Large intestine (tissue), 3 donors: ENCODE measurements around the gene ALOX15. TPM values are rescaled to one million over a fixed set of nuclear protein-coding genes. Genes with fewer than 3 reads are reported as not detected.
"Not testable (repeated sequence)": the region's sequence is repeated elsewhere in the genome, so short reads cannot be mapped to it uniquely, and the experiment has no call there.

ENCODE experiments used
- DNase-seq, 2 donors: peaks; one replicate each; pipeline versions ENCODE4 v3.0.0 to v3.0.0-alpha.2; 2013
- H3K27ac ChIP-seq: one replicate; pipeline ENCODE4 v1.5.1; 2013; ENCODE audit warnings: low read length
- H3K27me3 ChIP-seq: 2 replicates; pipeline ENCODE4 v1.6.1; 2013; ENCODE audit warnings: low read length; ENCODE audit not compliant: control insufficient read depth, insufficient read depth
- H3K36me3 ChIP-seq: 2 replicates; pipeline ENCODE4 v1.6.1; 2013; ENCODE audit warnings: low read length; ENCODE audit not compliant: control insufficient read depth, insufficient read depth
- H3K4me1 ChIP-seq: one replicate; pipeline ENCODE4 v1.6.1; 2013; ENCODE audit warnings: low read length; ENCODE audit not compliant: control insufficient read depth, insufficient read depth
- H3K4me3 ChIP-seq: one replicate; pipeline ENCODE4 v1.5.1; 2013; ENCODE audit warnings: low read length
- H3K9me3 ChIP-seq: one replicate; pipeline ENCODE4 v1.6.1; 2013; ENCODE audit warnings: mild to moderate bottlenecking, low read depth, low read length, moderate library complexity; ENCODE audit not compliant: control insufficient read depth
- WGBS: methylation state at CpG from one replicate; pipeline ENCODE4 v1.1.5; 2013; ENCODE audit warnings: low lambda C conversion rate; ENCODE audit not compliant: insufficient coverage; 5-methylcytosine and 5-hydroxymethylcytosine counted together
- polyA plus RNA-seq: library from polyadenylated mRNA; unstranded; fragments of 120-200 nt; gene quantifications from one replicate; pipeline ENCODE4 v1.2.1, GENCODE V29; 2013

ALOX15 gene
- polyA plus RNA-seq, 1 donor: 2.2 TPM

DNA sequence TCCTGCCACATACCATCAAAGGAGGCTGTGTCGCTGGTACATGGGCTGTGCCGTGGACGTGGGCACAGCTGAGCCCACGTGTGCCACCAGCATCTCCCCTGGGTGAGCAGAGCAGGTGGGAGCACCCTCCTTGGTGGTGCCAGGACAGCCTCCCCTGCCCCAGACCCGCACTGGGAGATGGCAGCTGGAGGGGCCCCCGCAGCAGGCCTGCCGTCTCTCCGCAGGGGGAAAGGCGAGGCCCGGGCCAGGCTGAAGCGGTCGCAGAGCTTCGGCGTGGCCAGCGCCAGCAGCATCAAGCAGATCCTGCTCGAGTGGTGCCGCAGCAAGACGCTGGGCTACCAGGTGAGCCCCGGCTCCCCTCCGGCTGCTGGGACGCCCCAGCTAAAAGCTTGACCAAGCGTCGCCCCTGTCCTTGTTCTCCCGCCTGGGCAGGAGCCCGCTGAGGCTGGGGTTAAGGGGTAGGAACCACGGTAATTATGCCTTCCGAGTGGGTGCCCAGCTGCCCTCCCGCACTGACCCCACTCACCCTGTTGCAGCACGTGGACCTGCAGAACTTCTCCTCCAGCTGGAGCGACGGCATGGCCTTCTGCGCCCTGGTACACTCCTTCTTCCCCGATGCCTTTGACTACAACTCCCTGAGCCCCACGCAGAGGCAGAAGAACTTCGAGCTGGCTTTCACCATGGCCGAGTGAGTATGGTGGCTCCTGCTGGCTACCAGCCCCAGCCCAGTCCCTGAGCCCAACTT lies 44.7 kb downstream of the ALOX15 start:
- H3K9me3 ChIP-seq: no peaks in the 10 kb centered on the region
- DNase-seq: no peak
- WGBS: no CpG with 5 or more reads among the region's 36 CpGs
- no peaks in the 10 kb centered on the region for H3K27me3 ChIP-seq
- peaks cover 25% of the 10 kb centered on the region for H3K36me3 ChIP-seq
- peaks cover 47% of the 10 kb centered on the region for H3K4me1 ChIP-seq
- no peak overlapping the region for H3K27ac ChIP-seq
- H3K4me3 ChIP-seq: no peak overlapping the region

DNA sequence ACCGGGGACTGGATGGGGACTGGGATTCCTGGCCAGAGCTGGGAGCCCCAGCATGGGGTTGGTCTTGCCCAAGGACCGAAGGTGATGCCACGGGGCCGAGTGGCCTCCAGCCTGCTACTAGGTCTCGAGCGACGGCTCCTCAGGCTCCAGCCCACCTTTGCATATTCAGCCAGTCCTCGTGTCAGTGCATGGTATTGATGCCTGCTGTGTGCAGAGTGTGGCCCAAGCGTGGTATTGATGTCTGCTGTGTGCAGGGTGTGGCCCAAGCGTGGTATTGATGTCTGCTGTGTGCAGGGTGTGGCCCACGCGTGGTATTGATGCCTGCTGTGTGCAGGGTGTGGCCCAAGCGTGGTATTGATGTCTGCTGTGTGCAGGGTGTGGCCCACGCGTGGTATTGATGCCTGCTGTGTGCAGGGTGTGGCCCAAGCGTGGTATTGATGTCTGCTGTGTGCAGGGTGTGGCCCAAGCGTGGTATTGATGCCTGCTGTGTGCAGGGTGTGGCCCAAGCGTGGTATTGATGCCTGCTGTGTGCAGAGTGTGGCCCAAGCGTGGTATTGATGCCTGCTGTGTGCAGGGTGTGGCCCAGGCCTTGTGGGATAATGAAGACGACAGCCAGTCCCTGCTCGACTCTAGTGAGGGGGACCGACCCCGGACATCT lies 45.7 kb downstream of the ALOX15 start:
- H3K4me3 ChIP-seq, H3K27ac ChIP-seq, H3K27me3 ChIP-seq, DNase-seq, H3K9me3 ChIP-seq: not testable (repeated sequence)
- Histone ChIP-seq H3K36me3 (peaks cover 27% of the 10 kb centered on the region), H3K4me1 (peaks cover 42% of the 10 kb centered on the region)
- no CpG with 5 or more reads among the region's 23 CpGs for WGBS

- Histone ChIP-seq H3K27ac (no peak overlapping the region), H3K9me3 (no peaks in the 10 kb centered on the region), H3K4me1 (peaks cover 35% of the 10 kb centered on the region), H3K4me3 (no peak overlapping the region), H3K27me3 (no peaks in the 10 kb centered on the region), H3K36me3 (peaks cover 27% of the 10 kb centered on the region)
- no CpG with 5 or more reads among the region's 29 CpGs for WGBS
- DNase-seq: peak; percentile 35 to 60
Observed at GRCh38 chr17:4594931-4595684, 46.4 kb downstream of the ALOX15 start.

- no CpG with 5 or more reads among the region's 7 CpGs for WGBS
- Histone ChIP-seq H3K4me1 (peaks cover 29% of the 10 kb centered on the region), H3K9me3 (no peaks in the 10 kb centered on the region), H3K36me3 (peaks cover 27% of the 10 kb centered on the region), H3K4me3 (no peak overlapping the region), H3K27me3 (no peaks in the 10 kb centered on the region), H3K27ac (no peak overlapping the region)
- DNase-seq: no peak
Observed at GRCh38 chr17:4594406-4594805, 47.1 kb downstream of the ALOX15 start.

GRCh38 chr17:4593021-4593421 lies 48.5 kb downstream of the ALOX15 start:
- no peaks in the 10 kb centered on the region for H3K27me3 ChIP-seq
- H3K4me3 ChIP-seq: no peak overlapping the region
- H3K36me3 ChIP-seq: peaks cover 27% of the 10 kb centered on the region
- WGBS: no CpG with 5 or more reads among the region's 14 CpGs
- peaks cover 28% of the 10 kb centered on the region for H3K4me1 ChIP-seq
- no peaks in the 10 kb centered on the region for H3K9me3 ChIP-seq
- no peak overlapping the region for H3K27ac ChIP-seq
- no peak for DNase-seq

GRCh38 chr17:4592240-4593005 lies 49.1 kb downstream of the ALOX15 start:
- Histone ChIP-seq H3K27ac (no peak overlapping the region), H3K36me3 (peaks cover 23% of the 10 kb centered on the region), H3K27me3 (no peaks in the 10 kb centered on the region), H3K9me3 (no peaks in the 10 kb centered on the region), H3K4me3 (no peak overlapping the region), H3K4me1 (peaks cover 31% of the 10 kb centered on the region)
- WGBS: no CpG with 5 or more reads among the region's 11 CpGs
- no peak for DNase-seq

DNA sequence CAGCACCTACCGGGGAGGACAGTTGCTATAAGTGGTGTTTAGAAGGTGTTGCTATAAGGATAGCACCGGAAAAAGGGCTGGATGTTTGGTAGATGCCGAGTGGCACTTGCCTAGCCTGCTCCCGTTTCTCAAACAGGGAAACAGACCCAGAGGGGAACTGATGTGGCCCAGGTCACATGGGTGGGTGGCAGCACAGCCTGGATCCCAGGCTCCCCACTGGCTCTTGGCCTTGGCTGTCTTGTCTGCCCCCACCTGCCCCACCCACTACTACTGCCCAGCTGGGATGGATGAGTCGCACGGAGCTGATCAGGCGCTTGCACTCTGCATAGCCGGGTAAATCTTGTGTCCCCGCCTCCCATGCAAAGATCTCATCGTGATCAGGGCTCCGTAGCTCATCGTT lies 49.9 kb downstream of the ALOX15 start:
- no peak for DNase-seq
- H3K4me1 ChIP-seq: peaks cover 38% of the 10 kb centered on the region
- no peaks in the 10 kb centered on the region for H3K9me3 ChIP-seq
- WGBS: no CpG with 5 or more reads among the region's 12 CpGs
- H3K4me3 ChIP-seq: no peak overlapping the region
- no peak overlapping the region for H3K27ac ChIP-seq
- no peaks in the 10 kb centered on the region for H3K27me3 ChIP-seq
- peaks cover 14% of the 10 kb centered on the region for H3K36me3 ChIP-seq

DNA sequence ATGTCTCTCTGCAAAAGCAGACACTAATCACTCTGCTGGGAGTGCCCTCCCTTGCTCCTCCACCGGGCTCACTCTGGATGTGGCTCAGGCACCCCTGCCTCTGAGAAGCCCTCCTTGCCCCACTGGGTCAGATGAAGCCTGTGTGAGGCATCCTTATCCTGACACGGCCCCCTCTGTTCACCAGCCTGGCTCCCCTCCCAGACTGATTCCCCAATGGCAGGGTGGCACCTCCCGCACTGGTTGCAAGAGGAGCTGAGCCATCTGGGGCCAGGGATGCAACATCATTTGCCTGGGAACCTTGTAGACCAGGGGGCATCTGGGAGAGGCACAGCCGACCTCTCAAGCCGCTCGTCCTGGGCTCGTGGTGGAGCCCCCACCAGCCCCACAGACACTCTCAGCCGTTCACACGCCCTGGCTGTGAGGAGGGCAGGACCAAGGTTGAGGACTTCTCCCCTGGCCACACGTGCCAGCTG lies 50.5 kb downstream of the ALOX15 start:
- Histone ChIP-seq H3K4me3 (no peak overlapping the region), H3K9me3 (no peaks in the 10 kb centered on the region), H3K36me3 (peaks cover 14% of the 10 kb centered on the region), H3K4me1 (peaks cover 43% of the 10 kb centered on the region), H3K27ac (no peak overlapping the region), H3K27me3 (no peaks in the 10 kb centered on the region)
- DNase-seq: no peak
- WGBS: no CpG with 5 or more reads among the region's 10 CpGs

DNA sequence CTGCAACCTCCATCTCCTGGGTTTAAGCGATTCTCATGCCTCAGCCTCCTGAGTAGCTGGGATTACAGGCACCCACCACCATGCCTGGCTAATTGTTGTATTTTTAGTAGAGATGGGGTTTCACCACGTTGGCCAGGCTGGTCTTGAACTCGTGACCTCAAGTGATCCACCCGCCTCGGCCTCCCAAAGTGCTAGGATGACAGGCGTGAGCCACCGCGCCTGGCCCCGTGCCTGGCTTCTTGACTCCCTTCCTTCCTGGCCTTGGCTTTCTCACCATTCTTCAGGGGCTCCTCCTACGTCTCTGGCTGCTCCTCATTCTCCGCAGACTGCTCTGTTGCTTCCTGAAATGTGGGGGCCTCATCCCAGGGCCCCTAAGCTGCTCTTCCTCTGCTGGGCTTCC lies 51.4 kb downstream of the ALOX15 start:
- DNase-seq, H3K27ac ChIP-seq, H3K9me3 ChIP-seq, H3K4me3 ChIP-seq, H3K27me3 ChIP-seq: not testable (repeated sequence)
- peaks cover 14% of the 10 kb centered on the region for H3K36me3 ChIP-seq
- WGBS: no CpG with 5 or more reads among the region's 11 CpGs
- H3K4me1 ChIP-seq: peaks cover 45% of the 10 kb centered on the region
